Embryonic facial prominence (tissue), 1 donor: Measurements from ENCODE around the gene UBE2E2.

ENCODE experiments used
- DNase-seq: peaks from one replicate; pipeline ENCODE4 v3.0.0-alpha.2; 2016; ENCODE audit errors: extremely low spot score

The UBE2E2 gene

DNA sequence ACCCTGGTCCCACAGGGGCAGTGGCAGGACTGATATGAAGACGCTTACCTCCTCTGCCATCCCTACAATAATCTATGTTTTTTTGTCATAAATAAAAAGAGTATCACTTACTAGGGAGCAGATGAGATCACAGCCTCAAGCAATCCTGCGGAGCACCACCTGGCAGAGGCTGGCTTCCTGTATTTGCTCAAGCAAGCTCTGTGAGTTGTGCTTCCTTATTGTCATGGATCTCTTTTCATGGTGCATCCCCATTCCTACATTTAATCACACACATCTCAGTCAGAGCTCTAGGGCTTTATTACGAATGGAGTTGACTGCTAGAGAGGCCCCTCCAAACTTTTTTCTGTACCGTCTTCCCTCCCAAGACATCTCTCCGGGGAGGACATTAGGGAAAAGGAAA, 186.0 kb downstream of the UBE2E2 start:
- no peak for DNase-seq

DNA sequence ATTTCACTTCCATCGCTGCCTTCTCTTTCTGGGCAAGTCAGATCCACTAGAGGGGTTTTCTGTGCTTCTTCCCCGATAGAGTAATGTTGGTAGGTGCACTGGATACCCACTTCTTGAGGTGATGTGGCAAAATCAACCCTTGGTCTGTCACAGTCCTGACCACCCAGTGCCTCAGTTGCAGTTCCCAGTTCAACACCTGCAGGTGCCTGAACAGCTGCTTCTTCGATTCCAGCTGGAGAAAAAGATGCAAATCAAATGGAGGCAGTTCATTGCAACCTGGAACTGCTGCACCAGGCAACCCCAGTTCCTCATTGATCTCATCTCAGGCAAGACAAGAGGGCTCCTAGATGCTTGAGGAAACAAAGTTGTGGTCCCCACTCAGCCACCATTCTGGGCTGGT, 186.6 kb downstream of the UBE2E2 start:
- no peak for DNase-seq

DNA sequence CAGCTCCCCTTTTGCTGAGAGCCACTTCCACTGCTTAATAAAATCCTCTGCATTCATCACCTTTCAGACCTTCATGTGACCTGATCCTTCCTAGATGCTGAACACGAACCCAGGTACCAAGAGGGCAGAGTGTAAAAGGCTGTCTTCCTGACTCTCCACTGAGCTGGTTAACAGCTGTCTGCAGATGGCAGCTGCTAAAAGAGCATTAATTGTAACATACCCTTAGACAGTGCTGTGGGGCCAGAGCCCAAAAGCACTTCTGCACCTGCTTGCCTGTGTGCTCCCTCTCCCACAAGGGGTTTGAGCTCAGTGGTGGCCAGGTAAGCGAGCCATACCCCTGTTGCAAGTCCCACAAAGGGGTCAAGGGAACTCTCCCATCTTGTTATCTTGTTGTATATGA, 187.3 kb downstream of the UBE2E2 start:
- no peak for DNase-seq

DNA sequence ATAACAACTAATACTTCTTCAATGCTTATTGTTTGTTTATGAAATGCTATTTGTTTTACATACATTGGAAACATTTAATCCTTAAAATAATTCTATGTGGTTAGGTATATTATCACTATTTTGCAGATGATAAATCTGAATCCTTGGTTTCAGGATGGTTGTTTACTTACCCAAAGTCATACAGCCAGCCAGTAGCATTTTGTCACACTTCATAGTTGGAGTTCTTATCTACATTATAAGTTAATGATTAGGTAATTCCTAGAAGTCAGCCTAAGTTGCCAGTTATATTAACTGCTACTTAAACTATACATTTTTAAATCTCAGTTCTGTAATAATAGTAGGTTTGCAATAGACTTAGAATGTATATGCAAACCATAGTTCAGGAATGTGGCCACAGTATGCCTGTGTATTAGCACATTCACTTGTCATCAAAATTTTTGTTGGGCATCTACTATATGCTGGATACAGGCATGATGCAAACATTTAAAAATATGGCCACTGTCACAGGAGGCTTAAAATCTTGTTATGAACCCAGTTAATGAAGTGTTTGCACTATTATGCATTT, 187.9 kb downstream of the UBE2E2 start:
- DNase-seq = no peak

DNA sequence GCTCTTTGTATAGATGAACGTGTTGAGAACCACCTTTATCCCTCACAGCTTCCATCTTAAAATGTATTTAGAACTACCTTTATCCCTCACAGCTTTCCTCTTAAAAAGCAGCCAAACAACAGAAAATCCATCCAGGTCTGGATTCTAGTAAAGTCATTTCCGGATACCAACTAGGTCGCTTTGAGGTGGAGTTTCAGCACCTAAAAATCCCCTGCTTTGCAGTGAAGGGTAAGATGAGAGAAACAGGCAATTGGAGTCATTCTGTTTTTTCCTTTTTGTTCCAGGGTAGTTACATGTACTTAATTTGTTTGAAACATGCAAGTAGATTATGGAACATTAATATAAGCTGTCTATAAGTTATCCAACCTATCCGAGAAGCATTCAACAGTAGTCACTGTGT, 192.0 kb downstream of the UBE2E2 start:
- no peak for DNase-seq

DNA sequence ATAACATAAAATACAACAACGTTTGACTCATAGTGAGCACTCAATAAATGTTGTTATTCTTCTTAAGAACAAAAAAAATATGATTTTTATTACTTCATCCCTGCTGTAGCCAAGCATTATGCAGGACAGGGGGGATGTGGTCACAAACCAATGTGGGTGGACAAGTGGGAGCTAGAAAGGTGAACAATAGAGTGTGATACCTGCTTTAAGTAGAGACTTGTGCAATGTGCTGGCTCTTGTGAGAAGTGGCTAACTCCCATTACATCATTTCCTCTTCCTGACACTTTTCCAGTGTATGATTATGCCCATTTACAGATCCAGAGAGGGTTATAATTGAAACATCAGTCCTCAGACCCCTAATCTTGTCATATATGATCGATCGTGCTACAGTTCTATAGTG, 193.6 kb downstream of the UBE2E2 start:
- no peak for DNase-seq

DNA sequence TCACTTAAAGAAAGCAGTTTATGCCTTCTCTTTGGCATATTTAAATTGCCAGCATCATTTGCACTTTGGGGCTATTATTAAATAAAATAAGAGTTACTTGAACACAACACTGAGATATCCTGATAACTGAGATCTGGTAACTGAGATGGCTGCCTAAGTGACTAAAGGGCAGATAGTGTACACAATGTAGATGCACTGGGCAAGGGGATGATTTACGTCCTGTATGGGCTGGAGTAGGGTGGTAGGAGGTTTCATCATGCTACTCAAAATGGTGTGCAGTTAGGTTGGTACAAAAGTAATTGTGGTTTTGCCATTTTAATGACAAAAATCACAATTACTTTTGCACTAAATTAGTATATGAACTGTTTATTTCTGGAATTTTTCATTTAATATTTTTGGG, 196.1 kb downstream of the UBE2E2 start:
- DNase-seq = no peak

DNA sequence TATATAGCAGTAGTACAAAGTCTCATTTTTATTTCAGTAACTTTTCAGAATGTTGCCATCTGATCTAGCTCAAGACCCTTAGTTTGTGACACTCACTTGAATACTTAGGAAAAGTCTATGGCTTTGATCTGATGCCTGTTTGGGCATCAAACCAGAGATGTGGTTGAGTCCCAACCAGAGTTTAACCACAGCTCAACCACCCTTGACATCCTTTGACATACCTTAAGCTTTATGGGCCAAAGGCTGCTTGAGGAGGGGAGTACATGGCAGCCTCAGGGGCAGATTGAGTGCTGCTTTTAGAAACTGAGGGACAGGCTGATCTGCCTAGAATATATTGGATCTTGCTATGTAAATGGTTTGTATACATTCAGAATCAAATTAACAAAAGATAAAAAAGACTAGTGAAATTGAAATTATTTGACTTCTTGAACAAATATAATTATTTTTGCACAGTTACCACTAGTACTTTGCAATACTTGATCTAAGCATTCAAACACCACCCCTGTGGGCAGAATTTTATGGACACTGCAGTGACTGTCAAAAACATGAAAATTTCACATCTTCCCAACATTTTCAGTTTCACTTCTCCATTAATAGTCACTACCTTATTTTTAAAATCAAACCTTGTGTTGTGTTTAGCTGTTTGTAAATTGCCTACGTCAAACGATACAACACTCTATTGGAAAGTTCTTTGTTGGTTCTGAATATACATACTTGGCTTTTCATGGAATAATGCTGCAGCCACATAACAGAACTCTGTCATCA, 199.8 kb downstream of the UBE2E2 start:
- no peak for DNase-seq

DNA sequence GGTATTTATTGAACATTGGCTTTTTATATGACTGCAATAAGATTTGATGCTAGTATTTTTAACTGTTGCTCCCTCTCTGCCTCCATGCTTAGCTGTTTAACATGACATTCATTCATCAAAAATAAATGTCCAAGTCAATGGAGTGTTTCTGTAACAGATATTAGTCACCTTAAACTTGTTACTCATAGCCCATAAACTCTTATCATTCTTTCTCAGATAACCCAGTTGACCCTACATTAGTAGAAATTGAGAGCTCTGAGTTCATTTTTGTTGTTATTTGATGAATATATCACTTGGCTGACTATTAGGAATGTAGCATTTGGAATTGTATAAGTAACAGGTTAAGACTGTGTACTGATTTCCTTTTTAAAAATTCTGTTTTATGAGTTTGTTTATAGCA, 201.1 kb downstream of the UBE2E2 start:
- DNase-seq = no peak

DNA sequence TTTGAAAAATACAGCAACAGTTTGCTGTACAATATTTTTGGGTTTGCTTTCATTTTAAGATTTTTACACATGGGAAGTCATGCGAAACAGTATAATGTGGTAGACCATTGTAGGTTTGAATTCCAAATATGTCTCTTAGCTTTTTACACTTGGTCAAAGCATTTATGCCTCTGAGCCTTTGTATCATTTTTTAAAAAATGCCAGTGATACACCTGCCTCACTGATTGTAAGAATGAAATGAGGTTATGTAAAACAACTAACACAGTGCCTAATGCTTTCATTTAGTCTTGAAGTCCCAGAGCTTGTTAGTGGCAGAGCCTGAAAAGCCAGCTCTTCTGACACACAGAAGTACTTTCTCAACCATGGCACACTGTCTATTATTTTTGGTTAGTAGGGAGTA, 202.0 kb downstream of the UBE2E2 start:
- no peak for DNase-seq

DNA sequence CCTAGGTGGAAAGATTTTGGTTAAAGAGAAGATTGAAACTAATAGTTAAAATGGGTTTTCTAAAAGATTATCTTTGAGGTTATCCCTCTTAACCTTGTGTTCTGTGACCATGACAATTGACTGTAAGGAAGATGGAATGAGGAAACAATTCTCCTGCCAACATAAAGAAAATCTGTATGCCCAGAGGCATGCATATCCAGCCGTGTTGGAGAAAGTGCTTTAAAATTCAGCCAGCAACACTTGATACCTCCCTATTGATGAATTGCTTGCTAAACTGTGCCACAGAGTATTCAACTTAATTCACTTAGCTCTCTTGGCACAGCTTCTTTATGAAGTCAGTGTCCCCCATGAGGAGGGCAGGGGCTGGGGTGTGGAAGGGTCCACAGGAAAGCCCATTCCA, 203.5 kb downstream of the UBE2E2 start:
- DNase-seq = no peak

DNA sequence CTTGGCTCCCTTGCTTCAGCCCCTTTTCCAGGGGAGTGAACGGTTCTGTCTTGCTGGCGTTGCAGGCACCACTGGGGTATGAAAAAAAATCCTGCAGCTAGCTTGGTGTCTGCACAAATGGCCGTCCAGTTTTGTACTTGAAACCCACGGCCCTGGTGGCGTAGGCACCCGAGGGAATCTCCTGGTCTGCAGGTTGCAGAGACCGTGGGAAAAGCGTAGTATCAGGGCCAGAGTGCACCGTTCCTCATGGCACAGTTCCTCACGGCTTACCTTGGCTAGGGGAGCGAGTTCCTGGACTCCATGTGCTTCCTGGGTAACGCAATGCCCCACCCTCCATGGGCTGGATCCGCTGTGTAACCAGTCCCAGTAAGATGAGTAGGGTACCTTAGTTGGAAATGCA, 214.9 kb downstream of the UBE2E2 start:
- no peak for DNase-seq

DNA sequence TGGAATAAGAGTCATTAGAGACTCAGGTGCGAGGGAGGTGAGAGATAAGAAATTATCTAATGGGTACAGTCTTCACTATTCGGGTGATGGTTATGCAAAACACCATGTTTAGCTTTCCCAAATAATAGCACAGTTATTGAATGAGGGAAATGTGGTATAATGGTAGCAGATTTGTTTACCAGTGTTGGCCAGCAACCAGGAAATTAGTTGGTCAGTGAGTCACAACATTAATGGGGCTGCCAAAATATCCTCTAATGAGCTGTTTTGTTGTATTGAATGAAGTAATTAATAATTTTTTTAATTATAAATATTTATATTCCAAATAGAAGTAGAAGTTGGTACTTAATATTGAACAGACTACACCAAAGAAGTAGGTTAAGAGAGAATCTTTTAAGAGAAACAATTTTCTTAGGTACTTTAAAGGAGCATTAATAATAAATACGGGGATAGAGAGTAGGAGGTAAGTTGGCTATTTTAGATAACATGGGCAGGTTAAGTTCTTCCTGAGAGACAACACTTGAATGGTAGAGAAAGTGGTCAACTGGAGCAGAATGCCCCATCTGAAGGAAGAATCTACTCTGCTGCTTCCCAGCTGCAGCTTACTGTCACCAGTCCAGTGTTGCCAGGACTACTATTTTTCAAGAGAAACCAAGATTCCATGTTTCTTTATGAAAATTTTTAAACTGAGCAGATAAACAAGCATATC, 218.8 kb downstream of the UBE2E2 start:
- DNase-seq = no peak

DNA sequence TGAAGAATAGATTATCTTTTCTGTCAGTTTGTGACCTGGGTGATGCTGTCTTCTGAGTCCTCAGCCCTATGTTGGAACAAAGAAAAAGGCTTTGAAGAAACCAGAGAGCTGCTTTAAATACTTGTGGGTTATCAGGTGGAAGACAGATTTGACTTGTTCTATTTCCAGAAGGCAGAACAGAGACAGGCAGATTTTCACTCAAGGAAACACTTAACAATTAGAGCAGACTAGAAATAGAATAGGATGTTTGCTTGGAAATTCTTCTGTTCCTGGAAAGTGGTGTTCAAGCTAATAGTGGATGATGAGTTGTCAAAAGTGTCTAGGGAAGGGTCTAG, 219.4 kb downstream of the UBE2E2 start:
- no peak for DNase-seq

DNA sequence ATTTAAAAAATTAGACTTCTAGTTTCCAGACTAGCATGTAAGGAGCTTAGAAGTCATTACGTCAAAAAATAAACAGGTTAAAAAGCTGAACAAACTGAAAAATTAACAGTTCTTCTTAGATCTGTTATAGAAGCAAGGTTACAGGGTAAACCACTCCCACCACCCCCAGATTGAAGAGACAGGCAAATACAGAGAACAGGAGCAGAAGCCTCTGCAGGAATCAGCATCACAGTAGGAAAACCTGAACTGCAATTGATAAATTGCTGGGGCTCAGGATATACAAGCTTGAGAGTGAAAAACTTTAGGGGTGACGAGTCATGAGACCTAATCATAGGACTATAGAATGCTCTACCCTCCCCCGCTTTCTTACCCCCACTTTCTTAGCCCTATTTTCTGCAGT, 222.3 kb downstream of the UBE2E2 start:
- no peak for DNase-seq

DNA sequence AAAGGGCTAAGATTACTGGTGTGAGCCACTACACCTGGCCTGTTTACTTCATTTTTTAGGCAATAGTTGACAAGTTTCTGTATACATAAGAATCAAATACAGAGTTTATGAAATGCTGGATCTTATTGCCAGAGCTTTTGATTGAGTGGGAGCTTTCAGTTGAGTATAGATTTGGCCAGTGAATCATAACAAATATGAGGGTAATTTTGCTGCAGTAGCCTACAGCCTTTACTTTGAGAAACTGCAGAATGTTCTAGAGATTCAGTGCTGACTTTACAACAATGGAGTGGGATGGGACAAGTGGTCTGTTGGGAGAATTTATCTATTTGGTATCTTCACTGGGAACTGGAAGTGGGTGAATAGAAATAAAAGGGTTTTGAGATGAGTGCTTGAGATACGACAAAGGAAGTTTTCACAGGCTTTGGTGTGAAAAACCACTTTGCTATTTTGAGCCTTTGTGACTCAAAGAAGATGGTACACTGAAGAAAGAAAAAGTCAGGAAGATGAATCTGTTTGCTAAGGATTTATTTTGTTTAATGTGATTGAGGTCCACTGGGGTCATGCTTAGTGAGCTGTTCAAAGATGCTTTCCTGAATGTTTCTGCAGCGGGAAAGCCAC, 227.8 kb downstream of the UBE2E2 start:
- no peak for DNase-seq

DNA sequence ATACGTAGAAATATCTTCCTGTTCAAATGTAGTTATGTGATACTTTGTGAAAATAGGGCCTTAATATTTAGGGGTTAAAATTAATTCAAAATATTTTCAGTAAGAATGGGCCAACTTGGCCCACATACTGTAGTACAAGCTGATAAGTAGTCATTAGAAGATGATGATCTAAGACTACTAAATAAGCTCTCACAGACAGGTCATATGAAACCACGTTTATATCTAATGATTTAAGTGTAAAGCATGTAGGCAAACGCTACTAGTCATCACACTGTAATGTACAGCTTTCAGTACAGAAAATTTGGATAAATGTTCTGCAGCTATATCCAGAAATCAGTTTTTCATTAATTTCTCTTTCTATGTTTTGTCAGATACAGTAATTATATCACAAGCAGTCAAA, 228.6 kb downstream of the UBE2E2 start:
- no peak for DNase-seq

DNA sequence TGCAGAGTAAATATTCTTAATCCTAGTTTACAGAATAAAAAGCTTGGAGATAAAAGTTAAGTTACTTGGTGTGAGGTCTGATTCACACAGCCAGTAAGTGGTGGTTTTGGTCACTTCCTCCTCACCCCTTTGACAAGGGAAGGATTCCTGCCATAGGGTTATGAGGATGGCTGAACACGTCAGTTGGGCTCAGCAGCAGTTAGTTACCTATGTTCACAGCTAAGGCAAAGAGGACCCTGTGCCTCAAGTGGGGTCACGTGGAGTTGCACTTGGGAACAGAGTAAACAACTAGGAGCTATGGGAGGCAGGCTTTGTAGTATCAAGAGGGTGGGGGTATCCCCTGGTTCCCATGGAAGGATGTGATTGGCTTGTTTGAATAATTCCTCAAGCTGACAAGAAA, 232.2 kb downstream of the UBE2E2 start:
- no peak for DNase-seq

DNA sequence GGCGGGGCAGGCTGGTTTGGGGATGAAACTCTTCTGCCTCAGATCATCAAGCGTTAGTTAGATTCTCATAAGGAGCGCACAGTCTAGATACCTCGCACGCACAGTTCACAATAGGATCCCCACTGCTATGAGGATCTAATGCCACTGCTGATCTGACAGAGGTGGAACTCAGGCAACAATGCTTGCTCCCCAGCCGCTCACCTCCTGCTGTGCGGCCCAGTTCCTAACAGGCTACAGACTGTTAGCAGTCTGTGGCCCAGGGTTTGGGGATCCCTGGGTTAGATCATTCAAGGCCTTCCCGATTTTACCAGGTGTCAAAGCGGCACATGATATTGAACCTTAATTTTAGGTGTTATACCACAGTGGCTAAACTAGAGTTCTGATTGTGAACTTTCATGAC, 232.8 kb downstream of the UBE2E2 start:
- DNase-seq = no peak

DNA sequence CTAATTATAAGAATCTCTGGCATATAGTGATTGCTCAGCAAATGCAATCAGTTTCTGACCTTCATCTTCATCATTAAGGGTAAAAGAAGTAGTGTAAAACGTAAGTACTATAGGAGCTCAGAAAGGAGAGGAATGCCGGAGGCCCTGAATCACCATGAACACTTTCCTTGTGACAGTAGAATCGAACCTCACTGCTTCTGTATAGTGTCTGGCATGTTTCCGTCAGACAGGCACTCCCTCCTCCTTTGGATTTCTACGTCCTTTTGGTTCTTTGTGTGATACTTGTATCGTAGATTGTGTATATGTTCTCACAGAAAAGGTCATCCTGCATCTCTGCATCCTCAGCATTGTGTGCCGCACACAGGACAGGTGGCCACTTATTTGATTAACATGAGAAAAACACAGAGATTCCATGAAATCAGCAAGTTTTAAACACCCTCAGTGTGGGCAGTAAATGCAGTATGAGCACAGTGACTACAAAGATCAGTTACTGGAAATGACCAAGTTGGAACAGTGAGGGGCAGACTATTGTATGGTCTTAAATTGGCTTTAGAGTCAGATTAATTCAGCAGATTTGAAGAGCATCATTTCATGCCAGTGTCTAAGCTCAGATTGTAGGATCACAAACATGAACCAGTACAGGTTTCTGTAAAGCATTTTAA, 234.5 kb downstream of the UBE2E2 start:
- no peak for DNase-seq

DNA sequence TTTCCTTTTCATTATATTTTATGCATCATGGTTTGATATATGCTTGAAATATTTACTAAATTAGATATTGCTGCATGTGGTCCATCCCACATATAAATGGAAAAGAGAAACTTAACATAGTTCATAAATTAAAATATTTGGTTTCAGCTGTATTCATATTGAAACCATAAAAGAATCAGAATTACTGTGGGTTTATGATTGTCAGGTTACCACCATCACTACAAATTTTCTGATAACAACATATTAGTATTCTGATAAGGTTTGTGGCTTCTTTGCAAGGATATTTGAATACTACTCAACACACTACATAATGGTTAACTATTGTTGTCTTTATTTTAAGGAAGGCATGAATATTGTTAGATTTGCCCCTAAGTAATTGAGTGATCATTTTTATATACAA, 235.5 kb downstream of the UBE2E2 start:
- no peak for DNase-seq

DNA sequence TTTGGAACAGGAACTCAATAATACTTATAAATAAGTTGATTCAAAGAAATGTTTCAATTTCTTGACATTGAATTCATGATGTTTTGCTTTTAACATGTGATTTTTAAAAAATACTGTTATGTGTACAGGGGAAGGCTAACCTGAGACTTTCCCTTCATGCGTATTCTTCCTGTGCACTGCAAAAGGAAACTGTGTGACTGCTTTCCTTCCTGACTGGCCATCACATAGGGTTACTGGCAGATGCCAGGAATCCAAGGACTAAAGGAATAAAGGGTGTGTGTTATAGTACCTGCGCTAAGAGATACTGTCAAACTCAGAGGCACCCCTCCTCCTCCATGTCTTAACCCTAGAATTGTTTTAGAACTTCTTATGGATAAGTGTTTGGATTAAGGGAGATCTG, 236.0 kb downstream of the UBE2E2 start:
- DNase-seq = no peak
